ENCODE measurements around the gene ALPK3. TPM values are rescaled to one million over a fixed set of nuclear protein-coding genes. Genes with fewer than 3 reads are reported as not detected.

ALPK3 gene
- total RNA-seq, 1 donor from 2014 or later, result 2.5 TPM

- no peak overlapping the region for H3K27ac ChIP-seq
- H3K9me3 ChIP-seq, result no peaks in the 10 kb centered on the region
- peaks cover 0 to 32% of the 10 kb centered on the region in 2 donors for H3K36me3 ChIP-seq
- no peak overlapping the region for H3K4me3 ChIP-seq
- no peaks in the 10 kb centered on the region for H3K27me3 ChIP-seq
- TF ChIP-seq, protein P1, sequence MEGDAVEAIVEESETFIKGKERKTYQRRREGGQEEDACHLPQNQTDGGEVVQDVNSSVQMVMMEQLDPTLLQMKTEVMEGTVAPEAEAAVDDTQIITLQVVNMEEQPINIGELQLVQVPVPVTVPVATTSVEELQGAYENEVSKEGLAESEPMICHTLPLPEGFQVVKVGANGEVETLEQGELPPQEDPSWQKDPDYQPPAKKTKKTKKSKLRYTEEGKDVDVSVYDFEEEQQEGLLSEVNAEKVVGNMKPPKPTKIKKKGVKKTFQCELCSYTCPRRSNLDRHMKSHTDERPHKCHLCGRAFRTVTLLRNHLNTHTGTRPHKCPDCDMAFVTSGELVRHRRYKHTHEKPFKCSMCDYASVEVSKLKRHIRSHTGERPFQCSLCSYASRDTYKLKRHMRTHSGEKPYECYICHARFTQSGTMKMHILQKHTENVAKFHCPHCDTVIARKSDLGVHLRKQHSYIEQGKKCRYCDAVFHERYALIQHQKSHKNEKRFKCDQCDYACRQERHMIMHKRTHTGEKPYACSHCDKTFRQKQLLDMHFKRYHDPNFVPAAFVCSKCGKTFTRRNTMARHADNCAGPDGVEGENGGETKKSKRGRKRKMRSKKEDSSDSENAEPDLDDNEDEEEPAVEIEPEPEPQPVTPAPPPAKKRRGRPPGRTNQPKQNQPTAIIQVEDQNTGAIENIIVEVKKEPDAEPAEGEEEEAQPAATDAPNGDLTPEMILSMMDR (IDR thresholded peaks at IDR 0.05), result no peak
- no peak for TF ChIP-seq POLR2AphosphoS5 (IDR thresholded peaks at IDR 0.05; ENCODE audit: insufficient read depth in 1 of 2, low read depth in 1 of 2)
- TF ChIP-seq POLR2A (IDR thresholded peaks at IDR 0.05), result no peak
- intact Hi-C loops (cut with DNase I), result no loop called here
- H3K4me1 ChIP-seq, result peaks cover 13% of the 10 kb centered on the region
- DNase-seq (ENCODE audit: extremely low spot score in 2 of 2), result no peak
These were observed 32.9 kb upstream of the ALPK3 start for GRCh38 chr15:84784262-84784661.

- H3K4me3 ChIP-seq, result no peak overlapping the region
- H3K4me1 ChIP-seq, result peaks cover 13% of the 10 kb centered on the region
- no peaks in the 10 kb centered on the region for H3K27me3 ChIP-seq
- peaks cover 0 to 32% of the 10 kb centered on the region in 2 donors for H3K36me3 ChIP-seq
- no peak overlapping the region for H3K27ac ChIP-seq
- TF ChIP-seq, protein P1 (IDR thresholded peaks at IDR 0.05), result no peak
- TF ChIP-seq POLR2A (IDR thresholded peaks at IDR 0.05), result no peak
- no peak for TF ChIP-seq POLR2AphosphoS5 (IDR thresholded peaks at IDR 0.05; ENCODE audit: insufficient read depth in 1 of 2, low read depth in 1 of 2)
- no peak for DNase-seq (ENCODE audit: extremely low spot score in 2 of 2)
- intact Hi-C loops (cut with DNase I), result no loop called here
- no peaks in the 10 kb centered on the region for H3K9me3 ChIP-seq
These were observed 32.1 kb upstream of the ALPK3 start for GRCh38 chr15:84785053-84785452.

DNA sequence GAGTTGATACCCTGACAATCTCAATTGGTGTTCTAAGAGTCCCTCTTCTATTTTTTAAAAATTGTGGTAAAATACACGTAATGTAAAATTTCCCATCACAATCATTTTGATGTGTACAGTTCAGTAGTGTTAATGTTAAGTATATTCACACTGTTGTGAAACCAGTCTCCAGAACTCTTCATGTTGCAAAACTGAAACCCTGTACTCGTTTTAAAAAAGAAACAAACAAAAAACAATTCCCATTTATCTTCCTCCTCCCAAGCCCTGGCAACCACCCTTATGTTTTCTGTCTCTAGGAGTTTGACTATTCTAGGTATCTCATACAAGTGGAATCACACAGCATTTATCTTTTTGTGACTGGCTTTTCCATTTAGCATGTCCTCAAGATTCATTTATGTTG lies 28.7 kb upstream of the ALPK3 start:
- Histone ChIP-seq H3K4me1 (peaks cover 13% of the 10 kb centered on the region), H3K36me3 (peaks cover 0 to 24% of the 10 kb centered on the region in 2 donors), H3K4me3 (no peak overlapping the region), H3K27me3 (no peaks in the 10 kb centered on the region), H3K9me3 (no peaks in the 10 kb centered on the region), H3K27ac (no peak overlapping the region)
- TF ChIP-seq POLR2A (IDR thresholded peaks at IDR 0.05) (no peak), POLR2AphosphoS5 (IDR thresholded peaks at IDR 0.05; ENCODE audit: insufficient read depth in 1 of 2, low read depth in 1 of 2) (no peak)
- TF ChIP-seq, protein P1 (IDR thresholded peaks at IDR 0.05), result no peak
- intact Hi-C loops (cut with DNase I), result no loop called here
- DNase-seq (ENCODE audit: extremely low spot score in 2 of 2), result no peak

- no peak overlapping the region for H3K4me3 ChIP-seq
- no peak overlapping the region for H3K27ac ChIP-seq
- no peaks in the 10 kb centered on the region for H3K27me3 ChIP-seq
- no peaks in the 10 kb centered on the region for H3K9me3 ChIP-seq
- peaks cover 0 to 22% of the 10 kb centered on the region in 2 donors for H3K36me3 ChIP-seq
- no peak for TF ChIP-seq POLR2A (IDR thresholded peaks at IDR 0.05)
- no peak for TF ChIP-seq POLR2AphosphoS5 (IDR thresholded peaks at IDR 0.05; ENCODE audit: insufficient read depth in 1 of 2, low read depth in 1 of 2)
- TF ChIP-seq, protein P1 (IDR thresholded peaks at IDR 0.05), result no peak
- no peak for DNase-seq (ENCODE audit: extremely low spot score in 2 of 2)
- intact Hi-C loops (cut with DNase I), result no loop called here
- peaks cover 13% of the 10 kb centered on the region for H3K4me1 ChIP-seq
These were observed 27.4 kb upstream of the ALPK3 start for GRCh38 chr15:84789762-84790161.

DNA sequence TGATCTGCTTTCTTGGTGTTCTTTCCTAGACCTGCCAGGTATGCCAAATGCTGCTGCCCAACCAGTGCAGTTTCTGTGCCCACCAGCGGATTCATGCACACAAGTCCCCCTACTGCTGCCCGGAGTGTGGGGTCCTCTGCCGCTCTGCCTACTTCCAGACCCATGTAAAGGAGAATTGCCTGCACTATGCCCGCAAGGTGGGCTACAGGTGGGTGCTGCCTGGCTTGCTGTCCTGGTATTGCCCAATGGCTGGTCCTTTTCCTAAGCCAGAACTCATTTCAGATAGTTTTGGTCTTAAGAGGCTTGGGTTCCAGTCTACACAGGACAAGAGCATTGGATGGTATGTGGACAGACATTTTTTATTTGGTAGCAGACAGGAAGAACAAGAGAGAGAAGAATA lies 26.5 kb upstream of the ALPK3 start:
- H3K4me1 ChIP-seq, result peaks cover 13% of the 10 kb centered on the region
- no peak for DNase-seq (ENCODE audit: extremely low spot score in 2 of 2)
- H3K4me3 ChIP-seq, result no peak overlapping the region
- TF ChIP-seq POLR2AphosphoS5 (IDR thresholded peaks at IDR 0.05; ENCODE audit: insufficient read depth in 1 of 2, low read depth in 1 of 2), result no peak
- TF ChIP-seq, protein P1 (IDR thresholded peaks at IDR 0.05), result no peak
- TF ChIP-seq POLR2A (IDR thresholded peaks at IDR 0.05), result no peak
- H3K9me3 ChIP-seq, result no peaks in the 10 kb centered on the region
- H3K36me3 ChIP-seq, result peaks cover 0 to 14% of the 10 kb centered on the region in 2 donors
- H3K27ac ChIP-seq, result no peak overlapping the region
- H3K27me3 ChIP-seq, result no peaks in the 10 kb centered on the region
- intact Hi-C loops (cut with DNase I), result no loop called here
